IMR-90 (cell line): ENCODE data around the gene CKMT1B.
"Not testable (repeated sequence)": the region's sequence is repeated elsewhere in the genome, so short reads cannot be mapped to it uniquely, and the experiment has no call there.

Experiments used
- BHLHE40 ChIP-seq: fragments of 150-350 bp; IDR thresholded peaks from 2 replicates; pipeline ENCODE4 v1.6.1; 2016; ENCODE audit warnings: mild to moderate bottlenecking, low read depth, low read length
- CEBPB ChIP-seq: IDR thresholded peaks from 2 replicates; pipeline ENCODE4 v1.6.1; 2012; ENCODE audit warnings: low read depth, low read length, improper control_type of control experiment
- CHD1 ChIP-seq: IDR thresholded peaks from 2 replicates; pipeline ENCODE4 v1.6.1; 2012; ENCODE audit warnings: low read depth, low read length, improper control_type of control experiment
- MAFK ChIP-seq: IDR thresholded peaks from 2 replicates; pipeline ENCODE4 v1.6.1; 2012; ENCODE audit warnings: low read depth, low read length, improper control_type of control experiment
- MAZ ChIP-seq: IDR thresholded peaks from 2 replicates; pipeline ENCODE4 v1.6.1; 2012; ENCODE audit warnings: low read depth, mild to moderate bottlenecking, low read length, improper control_type of control experiment, moderate library complexity, borderline replicate concordance
- MXI1 ChIP-seq: IDR thresholded peaks from 2 replicates; pipeline ENCODE4 v1.6.1; 2012; ENCODE audit warnings: low read depth, mild to moderate bottlenecking, low read length, moderate library complexity, borderline replicate concordance
- NFE2L2 ChIP-seq: fragments of 150-350 bp; IDR thresholded peaks from 2 replicates; pipeline ENCODE4 v1.6.1; 2016; ENCODE audit warnings: low read depth, mild to moderate bottlenecking, low read length
- POLR2A ChIP-seq: IDR thresholded peaks from 2 replicates; pipeline ENCODE4 v1.6.1; 2012; ENCODE audit warnings: mild to moderate bottlenecking, low read depth, low read length
- RAD21 ChIP-seq: IDR thresholded peaks from 2 replicates; pipeline ENCODE4 v1.6.1; 2012; ENCODE audit warnings: low read length, improper control_type of control experiment
- RCOR1 ChIP-seq: IDR thresholded peaks from 2 replicates; pipeline ENCODE4 v1.6.1; 2012; ENCODE audit warnings: mild to moderate bottlenecking, low read length, improper control_type of control experiment; ENCODE audit not compliant: insufficient replicate concordance
- RFX5 ChIP-seq: IDR thresholded peaks from 2 replicates; pipeline ENCODE4 v1.8.0; 2012; ENCODE audit warnings: low read depth, mild to moderate bottlenecking, low read length, moderate library complexity
- SMC3 ChIP-seq: fragments of 150-350 bp; IDR thresholded peaks from 2 replicates; pipeline ENCODE4 v1.6.1; 2016; ENCODE audit warnings: low read depth, mild to moderate bottlenecking, antibody characterized with exemption, low read length, moderate library complexity
- TF ChIP-seq, protein P1 (sequence below): conservative IDR thresholded peaks from 2 replicates; pipeline ENCODE4 v1.5.1; 2012; ENCODE audit warnings: mild to moderate bottlenecking, low read depth, low read length, improper control_type of control experiment
- TF ChIP-seq, protein P2 (sequence below): fragments of 150-350 bp; IDR thresholded peaks from 2 replicates; pipeline ENCODE4 v1.6.1; 2017; ENCODE audit warnings: mild to moderate bottlenecking, antibody characterized with exemption, low read length, low read depth

DNA sequence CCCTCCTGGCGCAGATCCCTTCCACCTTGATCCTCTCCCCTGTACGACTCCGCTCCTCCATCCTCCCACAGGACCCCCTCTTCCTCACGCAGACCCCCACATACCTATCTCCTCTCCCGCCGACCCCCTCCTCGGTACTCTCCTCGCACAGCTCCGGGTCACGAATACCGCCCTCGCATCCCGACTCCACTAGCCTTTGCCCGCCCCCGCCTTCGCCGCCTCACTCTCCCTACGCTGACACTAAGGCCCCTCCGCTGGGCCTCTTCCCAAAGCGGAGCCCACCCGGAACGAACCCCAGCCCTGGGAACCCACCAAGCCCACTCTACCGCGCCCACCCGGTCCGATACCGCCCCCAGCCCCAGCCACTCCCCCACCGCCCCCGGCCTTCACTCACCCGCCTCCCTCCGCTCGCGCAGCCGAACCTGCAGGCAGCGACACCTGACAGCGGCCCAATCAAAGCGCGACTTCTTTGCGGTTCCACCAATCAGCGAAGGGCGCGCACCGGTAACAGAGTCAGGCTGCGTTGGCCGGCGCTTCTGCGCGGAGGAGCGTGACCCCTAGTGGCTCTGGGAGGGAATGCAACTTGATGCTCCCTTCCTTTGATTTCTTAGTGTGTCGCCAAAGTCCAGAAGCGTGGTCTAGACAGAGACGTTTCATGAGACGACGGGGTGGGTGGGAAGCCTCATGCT is 3.9 kb upstream of the CKMT1B start, which contains the start of gene PPIP5K1:
- TF ChIP-seq, protein P1, sequence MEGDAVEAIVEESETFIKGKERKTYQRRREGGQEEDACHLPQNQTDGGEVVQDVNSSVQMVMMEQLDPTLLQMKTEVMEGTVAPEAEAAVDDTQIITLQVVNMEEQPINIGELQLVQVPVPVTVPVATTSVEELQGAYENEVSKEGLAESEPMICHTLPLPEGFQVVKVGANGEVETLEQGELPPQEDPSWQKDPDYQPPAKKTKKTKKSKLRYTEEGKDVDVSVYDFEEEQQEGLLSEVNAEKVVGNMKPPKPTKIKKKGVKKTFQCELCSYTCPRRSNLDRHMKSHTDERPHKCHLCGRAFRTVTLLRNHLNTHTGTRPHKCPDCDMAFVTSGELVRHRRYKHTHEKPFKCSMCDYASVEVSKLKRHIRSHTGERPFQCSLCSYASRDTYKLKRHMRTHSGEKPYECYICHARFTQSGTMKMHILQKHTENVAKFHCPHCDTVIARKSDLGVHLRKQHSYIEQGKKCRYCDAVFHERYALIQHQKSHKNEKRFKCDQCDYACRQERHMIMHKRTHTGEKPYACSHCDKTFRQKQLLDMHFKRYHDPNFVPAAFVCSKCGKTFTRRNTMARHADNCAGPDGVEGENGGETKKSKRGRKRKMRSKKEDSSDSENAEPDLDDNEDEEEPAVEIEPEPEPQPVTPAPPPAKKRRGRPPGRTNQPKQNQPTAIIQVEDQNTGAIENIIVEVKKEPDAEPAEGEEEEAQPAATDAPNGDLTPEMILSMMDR: not testable (repeated sequence)
- TF ChIP-seq RAD21, POLR2A, SMC3, NFE2L2, MXI1, MAFK, CEBPB, MAZ, CHD1, RCOR1, RFX5, BHLHE40: not testable (repeated sequence)
- TF ChIP-seq, protein P2, sequence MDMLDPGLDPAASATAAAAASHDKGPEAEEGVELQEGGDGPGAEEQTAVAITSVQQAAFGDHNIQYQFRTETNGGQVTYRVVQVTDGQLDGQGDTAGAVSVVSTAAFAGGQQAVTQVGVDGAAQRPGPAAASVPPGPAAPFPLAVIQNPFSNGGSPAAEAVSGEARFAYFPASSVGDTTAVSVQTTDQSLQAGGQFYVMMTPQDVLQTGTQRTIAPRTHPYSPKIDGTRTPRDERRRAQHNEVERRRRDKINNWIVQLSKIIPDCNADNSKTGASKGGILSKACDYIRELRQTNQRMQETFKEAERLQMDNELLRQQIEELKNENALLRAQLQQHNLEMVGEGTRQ: not testable (repeated sequence)
